COLO668 (cell line): ENCODE measurements around the gene LRBA.
"Not testable (repeated sequence)": the region's sequence is repeated elsewhere in the genome, so short reads cannot be mapped to it uniquely, and the experiment has no call there.

Experiments
- DNase-seq: peaks from one replicate; lab custom pipeline; 2025; ENCODE audit not compliant: unreplicated experiment; lab: John Stamatoyannopoulos, UW

The LRBA gene, protein sequence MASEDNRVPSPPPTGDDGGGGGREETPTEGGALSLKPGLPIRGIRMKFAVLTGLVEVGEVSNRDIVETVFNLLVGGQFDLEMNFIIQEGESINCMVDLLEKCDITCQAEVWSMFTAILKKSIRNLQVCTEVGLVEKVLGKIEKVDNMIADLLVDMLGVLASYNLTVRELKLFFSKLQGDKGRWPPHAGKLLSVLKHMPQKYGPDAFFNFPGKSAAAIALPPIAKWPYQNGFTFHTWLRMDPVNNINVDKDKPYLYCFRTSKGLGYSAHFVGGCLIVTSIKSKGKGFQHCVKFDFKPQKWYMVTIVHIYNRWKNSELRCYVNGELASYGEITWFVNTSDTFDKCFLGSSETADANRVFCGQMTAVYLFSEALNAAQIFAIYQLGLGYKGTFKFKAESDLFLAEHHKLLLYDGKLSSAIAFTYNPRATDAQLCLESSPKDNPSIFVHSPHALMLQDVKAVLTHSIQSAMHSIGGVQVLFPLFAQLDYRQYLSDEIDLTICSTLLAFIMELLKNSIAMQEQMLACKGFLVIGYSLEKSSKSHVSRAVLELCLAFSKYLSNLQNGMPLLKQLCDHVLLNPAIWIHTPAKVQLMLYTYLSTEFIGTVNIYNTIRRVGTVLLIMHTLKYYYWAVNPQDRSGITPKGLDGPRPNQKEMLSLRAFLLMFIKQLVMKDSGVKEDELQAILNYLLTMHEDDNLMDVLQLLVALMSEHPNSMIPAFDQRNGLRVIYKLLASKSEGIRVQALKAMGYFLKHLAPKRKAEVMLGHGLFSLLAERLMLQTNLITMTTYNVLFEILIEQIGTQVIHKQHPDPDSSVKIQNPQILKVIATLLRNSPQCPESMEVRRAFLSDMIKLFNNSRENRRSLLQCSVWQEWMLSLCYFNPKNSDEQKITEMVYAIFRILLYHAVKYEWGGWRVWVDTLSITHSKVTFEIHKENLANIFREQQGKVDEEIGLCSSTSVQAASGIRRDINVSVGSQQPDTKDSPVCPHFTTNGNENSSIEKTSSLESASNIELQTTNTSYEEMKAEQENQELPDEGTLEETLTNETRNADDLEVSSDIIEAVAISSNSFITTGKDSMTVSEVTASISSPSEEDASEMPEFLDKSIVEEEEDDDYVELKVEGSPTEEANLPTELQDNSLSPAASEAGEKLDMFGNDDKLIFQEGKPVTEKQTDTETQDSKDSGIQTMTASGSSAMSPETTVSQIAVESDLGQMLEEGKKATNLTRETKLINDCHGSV (N-terminal part only)

DNA sequence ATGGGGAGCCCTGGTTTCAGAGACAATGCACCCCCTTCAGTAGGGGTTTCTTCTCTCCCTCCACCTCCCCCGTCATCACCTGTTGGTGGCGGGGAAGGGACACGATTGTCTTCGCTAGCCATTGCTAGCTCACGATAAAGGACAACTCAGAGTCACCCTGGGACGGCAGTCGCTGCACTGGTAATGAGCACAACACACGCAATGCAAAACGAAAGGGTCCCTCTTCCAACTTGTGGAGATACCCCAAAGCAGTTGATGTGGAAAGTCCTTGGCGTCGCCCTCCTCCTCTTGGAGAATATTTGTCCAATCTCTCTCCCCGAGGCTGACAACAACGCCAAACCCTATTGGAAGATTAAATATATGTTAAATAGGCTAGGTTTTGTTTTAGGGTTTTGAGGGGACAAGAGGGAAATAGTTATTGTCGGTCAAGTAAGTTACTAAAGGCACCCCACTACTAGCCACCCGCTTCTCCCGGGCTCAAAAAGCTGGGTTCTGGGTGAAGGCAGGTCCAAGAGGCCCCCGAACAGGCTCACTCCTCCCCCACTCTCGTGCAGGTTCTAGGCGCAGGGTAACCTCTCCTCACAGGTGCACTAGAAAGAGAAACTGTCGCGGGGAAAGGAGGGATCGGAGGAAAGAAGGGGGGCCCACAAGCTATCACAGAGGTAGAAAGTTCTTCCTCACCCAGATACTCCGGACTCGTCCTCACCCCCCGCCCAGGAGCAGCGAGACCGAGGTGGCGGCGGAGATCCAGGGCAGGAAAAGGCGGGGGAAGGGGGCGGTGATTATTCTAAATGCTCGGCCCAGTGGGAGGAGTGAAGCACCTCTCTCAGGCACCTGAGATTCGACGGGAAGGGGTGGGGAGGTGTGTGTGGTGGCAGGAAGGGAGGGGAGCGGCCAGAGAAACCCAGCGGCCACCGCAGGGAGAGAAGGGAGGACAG lies at the start of gene LRBA:
Gene LRBA (minus strand): TSS at position 764 of the 938 bp plus-strand sequence. CDS start 642 bp downstream, at position 122.
- peak; percentile 89 for DNase-seq

DNA sequence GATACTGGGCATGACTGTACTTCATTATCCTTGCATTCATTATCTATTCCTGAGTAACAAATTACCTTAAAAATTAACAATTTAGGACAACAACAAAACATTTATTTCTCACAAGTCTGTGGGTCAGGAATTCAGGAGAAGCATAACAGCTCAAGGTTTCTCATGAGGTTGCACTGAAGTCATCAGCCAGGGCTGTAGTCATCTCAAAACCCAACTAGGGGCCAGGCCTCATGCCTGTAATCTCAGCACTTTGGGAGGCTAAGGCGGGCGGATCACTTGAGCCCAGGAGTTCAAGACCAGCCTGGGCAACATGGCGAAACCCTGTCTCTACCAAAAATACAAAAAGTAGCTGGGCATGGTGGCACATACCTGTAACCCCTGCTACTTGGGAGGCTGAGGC lies 48.1 kb upstream of the LRBA start:
- DNase-seq, result not testable (repeated sequence)

DNA sequence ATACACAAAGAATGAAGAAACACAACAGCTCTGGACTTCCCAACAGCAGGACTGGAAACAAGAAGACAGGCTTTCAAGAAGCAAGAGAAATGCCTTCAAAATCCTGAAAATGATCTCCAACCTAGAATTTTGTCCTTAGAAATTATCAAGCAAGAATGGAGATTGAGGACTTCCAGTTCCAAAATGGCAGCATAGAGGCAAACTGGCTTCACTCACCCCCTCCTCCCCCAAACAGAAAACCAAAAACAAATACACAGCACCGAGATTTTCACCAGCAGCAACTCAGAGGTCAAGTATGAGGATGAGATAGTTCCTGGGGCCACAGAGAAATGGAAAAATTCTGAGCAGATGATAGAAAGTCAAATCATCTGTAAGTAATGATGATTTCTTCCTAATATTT lies 40.5 kb upstream of the LRBA start:
- no peak for DNase-seq

DNA sequence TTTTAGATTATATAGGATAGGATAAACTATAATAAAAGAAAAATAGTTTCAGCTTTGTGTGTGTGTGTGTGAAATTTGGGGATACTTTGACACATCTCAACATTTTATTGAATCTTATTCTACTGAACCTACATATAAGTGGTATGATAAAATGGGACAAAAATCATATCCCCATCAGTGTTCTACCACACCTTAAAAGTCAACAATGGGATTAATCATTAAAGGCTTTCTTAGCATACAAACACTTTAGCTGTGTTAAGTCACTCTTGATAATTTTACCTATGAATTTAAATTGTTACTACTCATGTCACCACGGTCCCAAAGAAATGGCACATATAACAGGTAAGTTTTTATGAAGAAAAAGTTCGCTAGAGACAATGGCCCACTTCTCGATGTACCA lies 37.7 kb upstream of the LRBA start:
- DNase-seq, result no peak

DNA sequence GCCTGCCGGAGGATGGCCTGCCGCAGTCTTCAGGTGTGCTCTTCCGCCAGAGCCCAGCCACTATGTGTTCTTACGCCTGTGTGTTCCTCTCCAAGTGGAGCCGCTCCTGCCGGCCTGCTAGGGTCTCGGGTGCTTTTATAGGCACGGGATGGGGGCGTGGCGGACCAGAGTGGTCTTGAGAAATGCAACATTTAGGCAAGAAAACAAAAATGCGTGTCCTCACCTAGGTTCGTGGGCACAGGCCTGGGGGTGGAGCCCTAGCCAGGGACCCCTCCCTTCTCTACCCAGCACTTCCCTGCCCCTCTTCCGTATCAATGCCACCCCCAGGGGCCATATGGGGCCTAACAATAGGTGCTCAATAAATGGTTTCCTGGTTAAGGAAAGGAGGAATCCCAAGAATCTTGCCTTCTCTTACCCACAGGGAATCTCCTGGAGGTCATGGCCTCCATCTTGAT lies 34.4 kb upstream of the LRBA start:
- no peak for DNase-seq

DNA sequence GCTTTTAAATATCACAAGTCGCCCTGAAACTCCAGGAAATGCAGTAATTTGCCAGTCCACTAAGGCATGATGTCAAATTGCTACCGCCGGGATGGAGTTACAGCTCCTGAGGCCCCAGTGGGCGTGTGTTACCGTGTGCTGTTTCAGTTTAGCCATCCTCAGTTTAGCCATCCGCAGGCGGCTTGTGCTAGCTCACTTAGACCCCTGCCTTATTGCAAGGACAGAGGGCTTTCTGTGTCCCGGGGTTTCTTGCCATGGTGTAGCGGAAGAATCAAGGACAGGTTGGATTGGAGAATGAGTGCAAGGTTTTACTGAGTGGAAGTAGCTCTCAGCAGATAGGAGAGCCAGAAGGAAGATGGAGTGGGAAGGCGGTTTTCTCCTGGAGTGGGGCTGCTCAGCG lies 33.8 kb upstream of the LRBA start:
- no peak for DNase-seq

DNA sequence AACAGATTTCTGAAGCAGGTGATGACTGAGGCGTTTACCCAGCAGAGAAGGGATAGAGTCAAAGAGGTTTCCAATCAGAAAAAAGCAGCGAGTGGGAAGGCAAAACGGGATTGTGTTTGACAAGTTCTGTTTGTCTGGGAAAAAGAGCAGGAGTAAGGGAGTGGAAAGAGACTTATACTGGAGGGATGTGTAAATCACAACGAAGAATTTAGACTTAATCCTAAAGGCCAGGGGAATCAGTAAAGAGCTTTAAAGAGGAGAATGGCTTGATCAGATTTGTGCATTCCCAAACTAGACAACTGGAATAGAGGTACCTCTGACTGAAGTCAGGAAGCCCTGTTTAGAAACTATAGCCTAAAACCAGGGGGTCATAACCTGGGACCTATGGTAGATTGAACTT lies 31.5 kb upstream of the LRBA start:
- no peak for DNase-seq

DNA sequence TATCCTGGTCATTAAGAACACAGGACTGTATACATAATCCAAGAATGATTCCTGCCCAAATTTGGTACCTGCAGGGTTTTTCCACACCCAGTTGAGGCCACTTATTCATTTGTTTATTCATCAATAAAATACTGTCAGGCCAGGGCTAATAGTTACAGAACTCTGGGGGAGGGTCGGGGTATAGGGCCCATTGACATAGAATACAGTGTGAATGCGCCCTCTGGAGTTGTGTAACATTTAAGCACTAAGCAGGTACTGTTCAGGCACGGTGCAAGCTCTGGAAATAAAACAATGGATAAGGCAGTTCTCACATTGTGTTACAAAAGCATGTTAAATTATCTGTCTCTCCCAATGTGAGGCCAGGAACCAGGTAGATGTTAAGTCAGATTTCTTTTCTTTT lies 30.8 kb upstream of the LRBA start:
- peak; percentile 21 for DNase-seq

DNA sequence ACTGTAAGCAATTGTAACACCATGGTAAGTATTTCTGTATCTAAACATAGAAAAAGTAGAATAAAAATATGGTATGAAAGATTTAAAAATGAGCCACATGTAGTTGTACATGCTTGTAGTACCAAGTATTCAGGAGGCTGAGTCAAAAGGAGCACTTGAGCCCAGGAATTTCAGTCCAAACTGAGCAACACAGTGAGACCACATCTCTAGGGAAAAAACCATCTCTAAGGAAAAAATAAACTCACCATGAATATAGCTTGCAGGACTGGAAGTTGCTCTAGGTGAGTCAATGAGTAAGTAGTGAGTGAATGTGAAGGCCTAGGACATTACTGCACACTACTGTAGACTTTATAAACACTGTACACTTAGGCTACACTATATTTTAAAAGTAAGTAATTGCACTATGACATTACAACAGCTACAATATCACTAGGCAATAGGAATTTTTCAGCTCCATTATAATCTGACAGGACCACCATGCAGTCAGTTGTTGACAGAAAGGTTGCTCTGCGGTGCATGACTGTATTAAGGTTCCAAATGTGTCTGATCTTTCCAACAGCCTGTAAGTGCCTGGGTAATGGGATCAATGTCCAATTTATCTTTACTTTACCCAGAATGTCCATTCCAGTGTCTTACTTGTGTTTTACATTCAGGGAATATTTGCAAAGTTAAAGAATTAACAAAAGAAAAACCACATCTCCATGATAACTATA lies 28.9 kb upstream of the LRBA start:
- no peak for DNase-seq

DNA sequence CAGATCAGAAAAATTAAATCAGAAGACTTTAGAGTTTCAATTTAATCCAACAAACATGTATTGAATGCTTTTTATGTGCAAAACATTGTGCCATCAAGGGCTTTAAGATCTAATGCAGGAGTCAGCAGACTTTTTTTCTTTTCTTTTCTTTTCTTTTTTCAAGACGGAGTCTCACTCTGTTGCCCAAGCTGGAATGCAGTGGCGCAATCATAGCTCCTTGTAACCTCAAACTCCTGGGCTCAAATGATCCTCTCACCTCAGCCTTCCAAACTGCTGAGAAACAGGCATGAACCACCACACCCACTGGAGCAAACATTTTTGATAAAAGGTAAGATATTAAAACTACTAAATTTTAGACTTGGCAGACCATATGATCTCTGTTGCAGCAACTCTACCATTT lies 24.6 kb upstream of the LRBA start:
- no peak for DNase-seq

DNA sequence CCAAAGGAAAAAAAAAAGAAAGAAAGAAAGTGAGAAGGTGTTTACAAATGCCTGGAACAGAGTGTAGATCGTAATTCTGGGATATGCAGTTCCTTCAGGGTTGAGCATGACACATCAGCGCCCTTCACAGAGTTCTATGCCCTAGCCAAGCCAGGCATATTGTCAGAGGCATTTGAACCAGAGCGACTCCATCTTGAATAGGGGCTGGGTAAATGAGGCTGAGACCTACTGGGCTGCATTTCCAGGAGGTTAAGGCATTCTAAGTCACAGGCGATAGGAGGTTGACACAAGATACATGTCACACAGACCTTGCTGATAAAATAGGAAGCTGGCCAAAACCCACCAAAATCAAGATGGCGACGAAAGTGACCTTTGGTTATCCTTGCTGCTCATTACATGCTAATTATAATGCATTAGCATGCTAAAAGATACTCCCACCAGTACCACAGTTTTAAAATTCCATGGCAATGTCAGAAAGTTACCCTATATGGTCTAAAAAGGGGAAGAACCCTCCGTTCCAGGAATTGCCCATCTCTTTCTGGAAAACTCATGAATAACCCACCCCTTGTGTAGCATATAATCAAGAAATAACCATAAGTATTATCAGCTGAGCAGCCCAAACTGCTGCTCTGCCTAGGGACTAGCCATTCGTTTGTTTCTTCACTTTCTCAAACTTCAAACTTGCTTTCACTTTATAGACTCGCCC lies 23.5 kb upstream of the LRBA start:
- DNase-seq, result no peak

DNA sequence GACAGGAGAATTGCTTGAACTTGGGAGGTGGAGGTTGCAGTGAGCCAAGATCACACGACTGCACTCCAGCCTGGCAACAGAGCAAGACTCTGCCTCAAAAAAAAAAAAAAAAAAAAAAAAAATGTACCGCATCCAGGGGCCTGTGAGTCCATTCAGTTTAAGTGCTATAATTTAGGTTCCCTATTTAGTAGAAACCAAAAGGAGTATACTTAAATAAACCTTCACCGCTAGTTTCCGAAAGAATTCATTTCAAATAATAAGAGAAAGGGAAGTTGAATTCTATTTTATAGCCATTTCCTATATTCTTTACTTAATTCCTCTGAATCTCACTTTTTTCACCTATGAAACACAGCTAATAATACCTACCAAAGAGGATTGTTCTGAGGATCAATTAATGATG lies 20.8 kb upstream of the LRBA start:
- DNase-seq, result no peak

DNA sequence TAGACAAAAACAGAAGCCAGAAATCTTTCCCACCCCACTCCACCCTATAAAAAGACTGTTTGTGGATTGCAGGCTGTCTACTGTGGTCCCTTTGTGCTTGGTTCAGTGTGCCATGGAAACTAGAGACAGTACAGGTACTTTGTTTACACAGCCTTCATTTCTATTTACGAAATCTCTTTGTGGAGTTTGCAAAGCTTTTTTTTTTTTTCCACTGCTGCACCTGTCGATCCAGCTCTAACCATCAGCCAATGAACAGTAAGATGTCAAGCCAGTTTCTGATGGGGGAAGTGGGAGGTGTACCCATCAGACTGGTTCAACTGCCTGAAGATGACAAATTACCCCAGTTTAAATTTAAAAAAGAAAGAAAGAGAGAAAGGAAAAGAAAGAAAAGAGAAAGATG lies 20.2 kb upstream of the LRBA start:
- peak; percentile 64 for DNase-seq

DNA sequence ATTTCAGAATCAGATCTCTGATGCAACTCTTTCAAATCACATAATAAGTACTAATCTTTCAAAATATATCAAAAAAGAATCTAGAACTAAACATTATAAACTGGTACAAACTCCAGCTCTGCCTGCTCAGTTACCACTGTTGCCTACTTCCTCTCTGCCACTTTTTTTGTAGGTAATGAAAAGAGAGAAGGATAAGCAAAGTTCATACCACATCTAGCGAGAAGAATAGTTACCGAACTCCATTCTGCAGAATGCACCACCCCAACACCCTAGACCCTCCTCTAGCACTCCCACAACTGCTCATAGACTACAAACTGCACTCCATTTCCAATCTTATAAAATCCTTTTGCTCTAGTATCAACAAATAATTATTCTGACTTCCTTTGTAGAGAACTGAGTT lies 19.7 kb upstream of the LRBA start:
- DNase-seq, result no peak

DNA sequence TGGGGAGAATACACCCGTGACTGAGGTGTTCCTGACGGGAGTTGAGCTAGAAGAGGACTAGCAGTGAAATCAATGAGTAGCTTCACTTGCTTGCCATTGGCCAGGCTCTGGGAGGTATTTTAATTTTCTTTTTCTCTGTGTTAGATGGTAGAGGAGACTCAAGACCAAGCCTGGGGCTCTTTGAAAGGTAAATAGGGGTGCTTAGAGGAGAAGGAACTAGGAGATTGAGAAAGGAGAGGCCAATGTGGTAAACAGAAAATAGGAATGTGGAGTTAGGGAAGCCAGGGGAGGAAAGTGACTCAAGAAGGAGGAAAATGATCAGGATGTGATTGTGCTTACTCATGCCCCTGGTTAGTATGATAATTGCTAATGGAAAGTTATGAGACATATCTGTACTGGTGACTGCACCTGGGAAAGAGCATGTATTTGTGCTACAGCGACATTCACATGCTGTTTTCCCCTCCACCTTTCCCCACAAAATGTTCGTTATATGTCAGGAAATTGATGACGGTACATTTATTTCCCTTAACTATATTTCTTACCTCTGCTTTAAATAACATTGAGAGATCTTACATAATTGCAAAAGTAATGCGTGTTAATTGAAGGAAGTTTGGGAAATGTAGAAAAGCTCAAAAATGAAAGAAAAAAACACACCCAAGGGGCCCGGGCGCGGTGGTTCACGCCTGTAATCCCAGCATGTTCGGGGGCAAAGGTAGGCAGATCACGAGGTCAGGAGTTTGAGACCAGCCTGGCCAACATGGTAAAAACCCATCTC lies 16.9 kb upstream of the LRBA start:
- no peak for DNase-seq

DNA sequence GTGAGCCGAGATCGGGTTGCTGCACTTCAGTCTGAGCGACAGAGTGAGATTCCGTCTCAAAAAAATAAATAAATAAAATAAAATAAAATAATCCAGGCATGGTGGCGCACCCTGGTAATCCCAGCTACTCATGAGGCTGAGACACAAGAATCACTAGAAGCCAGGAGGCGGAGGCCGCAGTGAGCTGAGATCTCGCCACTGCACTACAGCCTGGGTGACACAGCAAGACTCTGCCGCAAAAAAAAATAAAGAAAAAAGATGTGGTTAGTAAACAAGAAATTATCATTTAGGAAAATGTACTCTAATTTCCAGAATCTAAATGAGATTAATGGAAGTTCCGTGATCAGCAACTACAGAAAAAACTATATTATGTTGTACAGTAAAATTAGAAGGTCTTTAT lies 14.5 kb upstream of the LRBA start:
- no peak for DNase-seq

DNA sequence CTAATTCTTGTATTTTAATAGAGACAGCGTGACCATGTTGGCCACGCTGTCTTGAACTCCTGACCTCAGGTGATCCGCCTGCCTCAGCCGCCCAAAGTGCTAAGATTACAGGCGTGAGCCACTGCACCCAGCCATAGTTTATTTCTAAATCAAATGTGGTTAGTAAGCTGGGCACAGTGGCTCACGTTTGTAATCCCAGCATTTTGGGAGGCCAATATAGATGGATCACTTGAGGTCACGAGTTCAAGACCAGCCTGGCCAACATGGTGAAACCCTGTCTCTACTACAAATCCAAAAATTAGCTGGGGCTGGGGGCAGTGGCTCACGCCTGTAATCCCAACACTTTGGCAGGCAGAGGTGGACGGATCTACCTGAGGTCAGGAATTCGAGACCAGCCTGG lies 13.9 kb upstream of the LRBA start:
- DNase-seq, result not testable (repeated sequence)

DNA sequence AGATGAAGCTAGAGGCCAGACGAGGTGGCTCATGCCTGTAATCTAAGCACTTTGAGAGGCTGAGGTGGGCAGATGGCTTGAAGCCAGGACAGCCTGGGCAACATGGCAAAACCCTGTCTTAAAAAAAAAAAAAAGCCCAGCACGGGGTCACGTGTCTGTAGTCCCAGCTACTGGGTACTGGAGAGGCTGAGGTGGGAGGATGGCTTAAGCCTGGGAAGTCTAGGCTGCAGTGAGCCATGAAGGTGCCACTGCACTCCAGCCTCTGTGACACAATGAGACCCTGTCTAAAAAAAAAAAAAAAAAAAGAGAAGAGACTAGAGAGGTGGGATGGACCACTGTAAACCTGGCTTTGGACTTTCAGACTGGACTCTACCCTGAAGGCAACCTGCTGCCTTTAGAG lies 10.7 kb upstream of the LRBA start:
- no peak for DNase-seq
